Measurements from ENCODE around the gene ACR.

The ACR gene

GRCh38 chr22:50702821-50703725 is 34.9 kb upstream of the ACR start:
- DNase-seq, result no peak

- DNase-seq, result no peak
Observed at GRCh38 chr22:50703726-50704509, 34.1 kb upstream of the ACR start.

GRCh38 chr22:50704510-50705218 is 33.3 kb upstream of the ACR start:
- no peak for DNase-seq

- DNase-seq, result peak; percentile 69
Observed at GRCh38 chr22:50705219-50705691, 32.7 kb upstream of the ACR start.

GRCh38 chr22:50705851-50706351 is 32.1 kb upstream of the ACR start:
- DNase-seq, result peak; percentile 43

GRCh38 chr22:50706481-50707125 is 31.4 kb upstream of the ACR start:
- no peak for DNase-seq

GRCh38 chr22:50708474-50708873 is 29.5 kb upstream of the ACR start:
- no peak for DNase-seq

GRCh38 chr22:50708996-50709395 is 29.0 kb upstream of the ACR start:
- no peak for DNase-seq

- DNase-seq, result no peak
Observed at GRCh38 chr22:50710221-50710620, 27.8 kb upstream of the ACR start.

GRCh38 chr22:50710886-50711285 is 27.1 kb upstream of the ACR start:
- no peak for DNase-seq

GRCh38 chr22:50711446-50712340 is 26.3 kb upstream of the ACR start:
- DNase-seq, result no peak

- DNase-seq, result no peak
Observed at GRCh38 chr22:50712341-50713007, 25.5 kb upstream of the ACR start.

GRCh38 chr22:50713008-50713385 is 25.0 kb upstream of the ACR start:
- DNase-seq, result no peak

GRCh38 chr22:50713571-50714056 is 24.4 kb upstream of the ACR start:
- DNase-seq, result no peak

GRCh38 chr22:50714150-50714549 is 23.9 kb upstream of the ACR start:
- no peak for DNase-seq

- no peak for DNase-seq
Observed at GRCh38 chr22:50714631-50715179, 23.3 kb upstream of the ACR start.

GRCh38 chr22:50715250-50715649 is 22.8 kb upstream of the ACR start:
- no peak for DNase-seq

- no peak for DNase-seq
Observed at GRCh38 chr22:50715776-50716175, 22.2 kb upstream of the ACR start.

GRCh38 chr22:50716290-50717024 is 21.5 kb upstream of the ACR start:
- no peak for DNase-seq

All from DMS79 (cell line).